Psoas muscle (tissue), 8 donors: ENCODE results near the gene HNF1B. TPM values are rescaled to one million over a fixed set of nuclear protein-coding genes. Genes with fewer than 3 reads are reported as not detected.
A peak's percentile ranks its signal among the peaks of the same experiment; 100 is the strongest.

ENCODE experiments used
- ATAC-seq, 4 donors: fragments of 200-7000 bp; cut with Tn5 transposase; one replicate each; pipeline ENCODE4 v1.9.1; 2020; ENCODE audit warnings: moderate library complexity in 3 of 4, mild to moderate bottlenecking in 2 of 4
- DNase-seq, 2 donors: peaks; one replicate each; pipeline ENCODE4 v3.0.0-alpha.2; 2020
- H3K27ac ChIP-seq: fragments of 200-600 bp; one replicate; pipeline ENCODE4 v1.8.0; 2022
- H3K27me3 ChIP-seq, 3 donors: fragments of 200-600 bp in 1 of 3; one replicate each; pipeline versions ENCODE4 v1.6.1 to v1.8.0; 2013 to 2022; ENCODE audit warnings: low read length in 2 of 3, mild to moderate bottlenecking in 2 of 3, moderate library complexity in 1 of 3; ENCODE audit not compliant: insufficient read depth in 3 of 3
- H3K36me3 ChIP-seq, 2 donors: fragments of 200-600 bp in 1 of 2; one replicate each; pipeline versions ENCODE4 v1.6.1 to v1.8.0; 2013 to 2022; ENCODE audit warnings: low read depth in 1 of 2, mild to moderate bottlenecking in 1 of 2, moderate library complexity in 1 of 2; ENCODE audit not compliant: insufficient read depth in 1 of 2
- H3K4me1 ChIP-seq: fragments of 200-600 bp; one replicate; pipeline ENCODE4 v1.8.0; 2022
- H3K4me3 ChIP-seq: fragments of 200-600 bp; one replicate; pipeline ENCODE4 v1.8.0; 2022; ENCODE audit warnings: mild to moderate bottlenecking
- H3K9me3 ChIP-seq: fragments of 200-600 bp; one replicate; pipeline ENCODE4 v1.8.0; 2022
- WGBS, 3 donors: extraction: QIAGEN DNeasy Blood & Tissue Kit; methylation state at CpG; one replicate each; pipeline versions ENCODE4 v1.1.6 to v1.1.7; 2013; 5-methylcytosine and 5-hydroxymethylcytosine counted together
- intact Hi-C, 2 donors: fragments of 100-400 bp; cut with DNase I; formaldehyde crosslinking; loops; one replicate each; pipeline versions ENCODE4 v1.11.0 to v1.14.2; 2022
- polyA plus RNA-seq, 3 donors: library from polyadenylated mRNA; stranded (reverse); fragments of 200-250 nt; gene quantifications; one replicate each; pipeline ENCODE4 v1.2.3, GENCODE V29; 2013
- total RNA-seq, 4 donors: library from RNA; stranded (reverse); fragmentation: NEBNext Ultra II Directional in 2 of 4; extraction: Animal tissue kit (Norgen Biotek cat#: 25700) in 2 of 4; gene quantifications; one replicate each; pipeline versions ENCODE4 v1.2.1 to v1.2.4, GENCODE V29; 2021 to 2023
- TF ChIP-seq, protein P1 (sequence below): fragments of 200-600 bp; IDR thresholded peaks from one replicate; pipeline ENCODE4 v1.8.0; 2022; ENCODE audit warnings: antibody characterized with exemption
- donor health status: healthy with polysubstance abuse.
- donor health status: DM: no; HTN: no; CAD: no; lungs with moderate emphysema.
- donor health status: Bipolar disorder and iron deficiency.
- donor health status: healthy.
- donor health status: DM: yes; HTN: yes; CAD: no.
- donor health status: DM: no; HTN: no; CAD: no.
- donor health status: DM: no; HTN: no; CAD: no.
- donor health status: DM: yes; HTN: yes; CAD: no.

Gene HNF1B
- total and polyA plus RNA-seq, 7 donors, result 0.03 TPM; not detected in 6

DNA sequence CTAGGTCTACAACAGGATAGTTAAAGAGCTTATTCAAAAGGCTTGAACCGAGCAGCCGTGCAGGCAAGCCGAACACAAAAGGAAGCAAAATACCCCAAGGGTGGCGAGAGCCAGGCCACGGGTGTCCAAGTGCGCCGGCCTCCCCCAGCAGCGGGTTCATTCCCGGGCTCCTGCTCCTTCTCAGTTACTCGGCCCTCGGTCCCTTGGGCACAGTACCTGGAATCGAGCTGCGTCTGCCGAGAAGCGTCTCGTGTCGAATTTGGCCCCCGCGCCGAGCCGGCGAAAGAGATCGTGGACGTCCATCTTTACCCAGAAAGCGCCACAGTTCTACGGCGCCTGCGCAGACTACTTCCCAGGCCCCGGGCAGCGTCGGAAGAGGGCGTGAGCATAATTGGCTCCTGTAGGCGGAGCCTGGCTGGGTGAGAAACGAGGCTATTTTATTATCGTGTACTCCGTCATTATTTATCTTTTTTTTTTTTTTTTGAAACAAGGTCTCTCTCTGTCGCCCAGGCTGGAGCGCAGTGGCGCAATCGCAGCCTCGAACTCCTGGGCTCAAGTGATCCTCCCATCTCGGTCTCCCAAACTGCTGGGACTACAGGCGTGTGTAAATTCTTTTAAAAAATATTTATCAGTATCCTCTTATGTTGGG is 101.6 kb downstream of the HNF1B start, which contains the start of gene DDX52:
Gene DDX52, minus strand, starts transcription at position 329 of the 649 bp plus-strand sequence. Its CDS starts 26 bp downstream, at position 303.
- Histone ChIP-seq H3K36me3 (peaks cover 0 to 38% of the 10 kb centered on the region in 2 donors), H3K27me3 (peaks cover 0 to 26% (median 0%) of the 10 kb centered on the region in 3 donors), H3K4me1 (peaks cover 20% of the 10 kb centered on the region), H3K4me3 (peak within 1 kb of the TSS; percentile 95), H3K9me3 (no peaks in the 10 kb centered on the region), H3K27ac (peak within 1 kb of the TSS; percentile 94)
- ATAC-seq, result peak; percentile 97 to 100 (median 98)
- TF ChIP-seq, protein P1, sequence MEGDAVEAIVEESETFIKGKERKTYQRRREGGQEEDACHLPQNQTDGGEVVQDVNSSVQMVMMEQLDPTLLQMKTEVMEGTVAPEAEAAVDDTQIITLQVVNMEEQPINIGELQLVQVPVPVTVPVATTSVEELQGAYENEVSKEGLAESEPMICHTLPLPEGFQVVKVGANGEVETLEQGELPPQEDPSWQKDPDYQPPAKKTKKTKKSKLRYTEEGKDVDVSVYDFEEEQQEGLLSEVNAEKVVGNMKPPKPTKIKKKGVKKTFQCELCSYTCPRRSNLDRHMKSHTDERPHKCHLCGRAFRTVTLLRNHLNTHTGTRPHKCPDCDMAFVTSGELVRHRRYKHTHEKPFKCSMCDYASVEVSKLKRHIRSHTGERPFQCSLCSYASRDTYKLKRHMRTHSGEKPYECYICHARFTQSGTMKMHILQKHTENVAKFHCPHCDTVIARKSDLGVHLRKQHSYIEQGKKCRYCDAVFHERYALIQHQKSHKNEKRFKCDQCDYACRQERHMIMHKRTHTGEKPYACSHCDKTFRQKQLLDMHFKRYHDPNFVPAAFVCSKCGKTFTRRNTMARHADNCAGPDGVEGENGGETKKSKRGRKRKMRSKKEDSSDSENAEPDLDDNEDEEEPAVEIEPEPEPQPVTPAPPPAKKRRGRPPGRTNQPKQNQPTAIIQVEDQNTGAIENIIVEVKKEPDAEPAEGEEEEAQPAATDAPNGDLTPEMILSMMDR, result peak; percentile 6
- DNase-seq, result peak; percentile 94 to 97
- intact Hi-C loops, result loop anchor here in 1 of 2 donors (10.0 kb wide), 1 partner anchor 172 kb away; no protein-coding TSS in a partner anchor
- 0 to 1% (median 1%) methylated on average over 40 to 43 of the region's 43 CpGs for WGBS, 3 donors

DNA sequence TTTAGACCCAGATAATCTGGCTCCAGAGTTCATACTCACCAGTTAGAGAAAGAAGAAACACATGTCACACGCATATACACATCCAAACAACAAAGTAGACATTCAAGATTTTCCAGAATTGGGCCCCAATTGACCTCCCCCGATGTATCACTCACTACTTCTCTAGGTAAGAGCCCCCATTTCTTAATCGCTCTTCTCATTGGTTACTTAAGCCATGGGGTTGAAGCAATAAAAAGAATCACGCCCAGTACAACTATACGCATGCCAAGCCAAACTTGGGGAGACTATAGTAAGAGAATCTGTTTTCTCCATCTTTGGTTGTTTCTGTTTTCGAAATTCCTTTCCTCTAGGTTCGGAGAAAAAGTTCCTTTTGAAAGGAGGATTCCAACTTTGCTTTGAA is 102.2 kb downstream of the HNF1B start:
- Histone ChIP-seq H3K36me3 (peaks cover 0 to 43% of the 10 kb centered on the region in 2 donors), H3K9me3 (no peaks in the 10 kb centered on the region), H3K27ac (peak overlapping the region; percentile 94), H3K27me3 (peaks cover 0 to 20% (median 0%) of the 10 kb centered on the region in 3 donors), H3K4me1 (peaks cover 20% of the 10 kb centered on the region), H3K4me3 (peak overlapping the region; percentile 95)
- TF ChIP-seq, protein P1, result no peak
- WGBS, 3 donors, result 0 to 3% (median 1%) methylated on average over 7 of the region's 7 CpGs
- intact Hi-C loops, result loop anchor here in 1 of 2 donors (10.0 kb wide), 1 partner anchor 172 kb away; no protein-coding TSS in a partner anchor
- no peak for DNase-seq
- ATAC-seq, result peak; percentile 54 to 75 (median 64)

DNA sequence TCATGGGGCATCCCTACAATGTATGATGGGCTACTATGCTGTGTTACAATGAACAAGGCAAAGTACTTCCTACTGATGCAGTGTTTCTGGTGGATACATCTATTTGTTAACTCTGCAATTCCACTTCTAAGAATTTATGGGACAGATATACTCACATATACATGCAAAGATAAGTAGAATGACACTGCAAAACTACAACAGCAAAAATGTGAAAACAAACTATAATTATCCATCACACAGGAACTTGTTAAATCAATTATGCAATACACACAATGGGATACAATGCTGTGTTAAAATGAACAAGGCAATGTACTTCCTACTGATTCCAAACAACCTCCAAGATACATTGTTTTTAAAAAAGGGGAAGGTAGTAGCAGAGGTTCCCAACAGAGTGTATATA is 104.8 kb downstream of the HNF1B start:
- TF ChIP-seq, protein P1, result no peak
- Histone ChIP-seq H3K36me3 (peaks cover 0 to 70% of the 10 kb centered on the region in 2 donors), H3K27me3 (no peaks in the 10 kb centered on the region), H3K27ac (no peak overlapping the region), H3K9me3 (no peaks in the 10 kb centered on the region), H3K4me1 (peaks cover 20% of the 10 kb centered on the region), H3K4me3 (no peak overlapping the region)
- DNase-seq, result no peak
- intact Hi-C loops, result loop anchor here in 1 of 2 donors (10.0 kb wide), 1 partner anchor 175 kb away; no protein-coding TSS in a partner anchor
- no peak for ATAC-seq

DNA sequence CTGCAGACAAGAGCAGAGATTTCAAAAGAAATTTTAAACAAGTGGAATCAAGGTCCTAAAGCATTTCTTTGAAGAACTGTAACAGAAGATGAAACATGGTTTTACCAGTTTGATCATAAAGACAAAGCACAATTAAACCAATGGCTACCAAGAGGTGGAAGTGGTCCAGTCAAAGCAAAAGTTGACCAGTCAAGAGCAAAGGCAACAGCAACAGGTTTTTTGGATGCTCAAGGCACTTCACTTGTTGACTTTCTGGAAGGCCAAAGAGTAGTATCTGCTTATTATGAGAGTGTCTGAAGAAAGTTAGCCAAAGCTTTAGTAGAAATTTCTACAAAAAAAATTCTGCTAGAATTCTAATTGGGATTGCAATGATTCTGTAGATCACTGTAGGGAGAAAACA is 106.9 kb downstream of the HNF1B start:
- Histone ChIP-seq H3K27ac (no peak overlapping the region), H3K36me3 (peaks cover 0 to 85% of the 10 kb centered on the region in 2 donors), H3K4me3 (no peak overlapping the region), H3K27me3 (no peaks in the 10 kb centered on the region), H3K9me3 (no peaks in the 10 kb centered on the region), H3K4me1 (peaks cover 17% of the 10 kb centered on the region)
- no peak for DNase-seq
- ATAC-seq, result no peak
- TF ChIP-seq, protein P1, result no peak
- intact Hi-C loops, result no loop called here

Other genes with a start within 250 kb of the HNF1B start
- 10 to 100 TPM; 30.3 to 43.1 (median 36.6) TPM for gene SYNRG, start 135.6 kb downstream of the HNF1B start, total RNA-seq
- 10 to 100 TPM in 1 of 3 donors, 1 to 10 TPM in 2; 5.1 to 19.8 (median 5.2) TPM for gene SYNRG, start 135.6 kb downstream of the HNF1B start, polyA plus RNA-seq
- gene DDX52, start 101.6 kb downstream of the HNF1B start, total RNA-seq, result 10 to 100 TPM; 13.4 to 17.7 (median 16.3) TPM
- gene DDX52, start 101.6 kb downstream of the HNF1B start, polyA plus RNA-seq, result 10 to 100 TPM in 2 of 3 donors, 1 to 10 TPM in 1; 9.2 to 20.1 (median 13.1) TPM
- gene TBC1D3K, start 179.4 kb upstream of the HNF1B start, total RNA-seq, result not detected
- not detected for gene TBC1D3K, start 179.4 kb upstream of the HNF1B start, polyA plus RNA-seq
- gene TBC1D3L, start 244.0 kb upstream of the HNF1B start, total RNA-seq, result 10 to 100 TPM in 1 of 4 donors, 1 to 10 TPM in 3; 7.9 to 10.6 (median 8.8) TPM
- 1 to 10 TPM; 3.8 to 6.0 (median 3.8) TPM for gene TBC1D3L, start 244.0 kb upstream of the HNF1B start, polyA plus RNA-seq